ENCODE results near the gene AGBL5. TPM values are rescaled to one million over a fixed set of nuclear protein-coding genes. Genes with fewer than 3 reads are reported as not detected.

AGBL5 gene
- total RNA-seq, 2 experiments from 2014 or later: 12.2 to 16.4 TPM

GRCh38 chr2:27039871-27040270 lies 11.6 kb upstream of the AGBL5 start:
- ATAC-seq (no peak), DNase-seq (no peak)
- no peak for TF ChIP-seq CTCF (IDR thresholded peaks at IDR 0.05)
- Mint-ChIP-seq H3K9me3 (no peaks in the 10 kb centered on the region), H3K27ac (no peak overlapping the region), H3K27me3 (no peaks in the 10 kb centered on the region), H3K36me3 (ENCODE audit: low read depth) (peaks cover 39% of the 10 kb centered on the region), H3K4me3 (no peak overlapping the region), H3K4me1 (ENCODE audit: low read depth) (peaks cover 2% of the 10 kb centered on the region)
- CTCF ChIA-PET: interaction anchor here (0.6 to 1.9 kb wide), 3 partner anchors 10 to 263 kb away, joined by 3 to 5 read pairs (median 3); no protein-coding TSS in a partner anchor
- POLR2A ChIA-PET: interaction anchor here (1.2 to 3.4 kb wide), 4 partner anchors 10 to 81 kb away, joined by 3 to 26 read pairs (median 4); partner anchors contain the start of gene AGBL5
- intact Hi-C loops (cut with micrococcal nuclease): no loop called here

DNA sequence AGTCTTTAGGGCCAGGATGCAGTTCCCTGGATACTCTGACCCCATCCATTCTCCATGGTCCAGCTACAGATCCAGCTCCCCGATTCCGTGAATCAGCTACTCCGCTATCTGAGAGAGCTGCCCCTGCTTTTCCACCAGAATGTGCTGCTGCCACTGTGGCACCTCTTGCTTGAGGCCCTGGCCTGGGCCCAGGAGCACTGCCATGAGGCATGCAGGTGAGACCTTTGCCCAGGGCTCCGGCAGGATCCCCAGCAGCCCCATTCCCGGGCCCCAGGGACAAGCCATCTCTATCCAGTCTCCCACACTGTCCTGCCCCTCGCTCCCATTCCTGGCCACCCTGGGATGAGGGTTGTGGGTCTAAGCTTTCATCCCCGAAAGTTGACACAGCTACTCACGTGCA lies 11.2 kb upstream of the AGBL5 start:
- Mint-ChIP-seq H3K4me3 (no peak overlapping the region), H3K36me3 (ENCODE audit: low read depth) (peaks cover 35% of the 10 kb centered on the region), H3K27ac (no peak overlapping the region), H3K4me1 (ENCODE audit: low read depth) (no peaks in the 10 kb centered on the region), H3K27me3 (no peaks in the 10 kb centered on the region), H3K9me3 (no peaks in the 10 kb centered on the region)
- DNase-seq: no peak
- POLR2A ChIA-PET: interaction anchor here (1.2 to 3.4 kb wide), 4 partner anchors 10 to 81 kb away, joined by 3 to 26 read pairs (median 4); partner anchors contain the start of gene AGBL5
- CTCF ChIA-PET: interaction anchor here (0.6 to 1.9 kb wide), 2 partner anchors 23 to 263 kb away, joined by 3 to 5 read pairs; no protein-coding TSS in a partner anchor
- no peak for ATAC-seq
- intact Hi-C loops (cut with micrococcal nuclease): no loop called here
- TF ChIP-seq CTCF (IDR thresholded peaks at IDR 0.05): no peak

GRCh38 chr2:27041752-27042151 lies 9.7 kb upstream of the AGBL5 start:
- H3K36me3 Mint-ChIP-seq (ENCODE audit: low read depth): peaks cover 23% of the 10 kb centered on the region
- DNase-seq (no peak), ATAC-seq (no peak)
- TF ChIP-seq CTCF (IDR thresholded peaks at IDR 0.05): no peak
- H3K27ac Mint-ChIP-seq: no peak overlapping the region
- H3K27me3 Mint-ChIP-seq: no peaks in the 10 kb centered on the region
- intact Hi-C loops (cut with micrococcal nuclease): no loop called here
- no peaks in the 10 kb centered on the region for H3K9me3 Mint-ChIP-seq
- H3K4me3 Mint-ChIP-seq: no peak overlapping the region
- ChIA-PET CTCF (no interaction called here), POLR2A (interaction anchor here (0.6 to 3.4 kb wide), 2 partner anchors 9 to 242 kb away, joined by 3 to 26 read pairs; partner anchors contain the start of gene AGBL5)
- no peaks in the 10 kb centered on the region for H3K4me1 Mint-ChIP-seq (ENCODE audit: low read depth)

- Mint-ChIP-seq H3K4me3 (no peak overlapping the region), H3K36me3 (ENCODE audit: low read depth) (peaks cover 20% of the 10 kb centered on the region), H3K27ac (no peak overlapping the region), H3K27me3 (no peaks in the 10 kb centered on the region), H3K9me3 (no peaks in the 10 kb centered on the region), H3K4me1 (ENCODE audit: low read depth) (no peaks in the 10 kb centered on the region)
- CTCF ChIA-PET: interaction anchor here (1.3 to 1.5 kb wide), 2 partner anchors 10 to 80 kb away, joined by 3 read pairs; no protein-coding TSS in a partner anchor
- POLR2A ChIA-PET: no interaction called here
- ATAC-seq (no peak), DNase-seq (no peak)
- intact Hi-C loops (cut with micrococcal nuclease): no loop called here
- TF ChIP-seq CTCF (IDR thresholded peaks at IDR 0.05): no peak
Measured at GRCh38 chr2:27042159-27042661, 9.3 kb upstream of the AGBL5 start.

DNA sequence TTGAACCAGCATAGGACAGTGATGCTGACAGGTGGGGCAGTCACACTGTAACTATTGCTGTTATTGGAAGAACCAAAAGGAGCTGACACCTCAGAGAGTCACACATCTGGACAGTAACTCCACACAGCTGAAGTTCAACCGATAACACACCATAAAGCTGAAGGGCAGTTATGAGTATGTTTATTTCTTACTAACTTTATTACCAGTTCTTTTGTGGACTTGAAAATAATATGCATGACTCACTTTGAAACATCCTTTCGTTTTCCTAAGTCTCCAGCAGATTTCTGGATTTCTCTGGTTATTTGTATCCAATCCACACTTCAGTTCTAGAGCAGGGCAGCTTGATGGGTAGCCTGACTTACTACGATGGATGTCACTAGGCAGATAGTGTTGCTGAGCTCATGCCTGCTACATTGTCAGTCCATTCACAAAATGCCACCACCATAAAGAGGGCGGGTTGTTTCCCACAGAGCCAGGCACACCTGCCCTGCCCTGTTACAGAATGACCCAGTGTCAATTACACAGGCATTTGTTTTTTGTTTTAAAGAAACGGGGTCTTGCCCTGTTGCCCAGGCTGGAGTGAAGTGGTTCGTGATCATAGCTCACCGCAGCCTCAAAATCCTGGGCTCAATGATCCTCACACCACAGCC lies 8.4 kb upstream of the AGBL5 start:
- intact Hi-C loops (cut with micrococcal nuclease): no loop called here
- DNase-seq (no peak), ATAC-seq (no peak)
- Mint-ChIP-seq H3K27me3 (no peaks in the 10 kb centered on the region), H3K27ac (no peak overlapping the region), H3K36me3 (ENCODE audit: low read depth) (peaks cover 20% of the 10 kb centered on the region), H3K4me1 (ENCODE audit: low read depth) (peaks cover 3% of the 10 kb centered on the region), H3K9me3 (no peaks in the 10 kb centered on the region), H3K4me3 (no peak overlapping the region)
- ChIA-PET POLR2A (interaction anchor here (0.7 kb wide), 1 partner anchor 27 kb away, joined by 3 read pairs; no protein-coding TSS in a partner anchor), CTCF (interaction anchor here (1.3 to 1.5 kb wide), 2 partner anchors 9 to 81 kb away, joined by 3 read pairs; no protein-coding TSS in a partner anchor)
- no peak for TF ChIP-seq CTCF (IDR thresholded peaks at IDR 0.05)
